Naive thymus-derived CD8-positive, alpha-beta T cell (primary cell): ENCODE measurements around the gene LSM3. TPM values are rescaled to one million over a fixed set of nuclear protein-coding genes. Genes with fewer than 3 reads are reported as not detected.

Source experiments
- polyA plus RNA-seq, 3 donors: library from polyadenylated mRNA; unstranded; fragments of 300-500 nt; fragmentation: Illumina TruSeq; gene quantifications; one replicate each; pipeline ENCODE4 v1.2.3, GENCODE V29; 2021
- total RNA-seq, 8 experiments: library from RNA in 2 of 8; stranded (reverse) in 2 of 8; gene quantifications; one replicate each; pipeline ENCODE4 v1.2.3 and lab custom pipeline; 2021 to 2026

Gene LSM3
- total and polyA plus RNA-seq, 5 experiments from 2014 or later, result 10.4 to 26.5 (median 20.8) TPM

Other genes starting within 250 kb of the LSM3 start
- 1 to 10 TPM; 9.1 to 9.6 TPM for gene CHCHD4, start 53.9 kb upstream of the LSM3 start, total RNA-seq
- 10 to 100 TPM in 2 of 3 donors, 1 to 10 TPM in 1; 6.8 to 15.8 (median 11.5) TPM for gene CHCHD4, start 53.9 kb upstream of the LSM3 start, polyA plus RNA-seq
- 10 to 100 TPM; 50.8 to 52.4 TPM for gene TMEM43, start 53.8 kb upstream of the LSM3 start, total RNA-seq
- 10 to 100 TPM; 45.6 to 65.0 (median 56.0) TPM for gene TMEM43, start 53.8 kb upstream of the LSM3 start, polyA plus RNA-seq
- gene XPC, start 216 bp upstream of the LSM3 start, total RNA-seq, result 10 to 100 TPM; 90.9 to 95.2 TPM
- 10 to 100 TPM; 28.5 to 49.6 (median 49.4) TPM for gene XPC, start 216 bp upstream of the LSM3 start, polyA plus RNA-seq
- gene SLC6A6, start 223.8 kb downstream of the LSM3 start, total RNA-seq, result 10 to 100 TPM; 43.1 to 43.7 TPM
- 1 to 10 TPM; 2.1 to 5.0 (median 3.0) TPM for gene SLC6A6, start 223.8 kb downstream of the LSM3 start, polyA plus RNA-seq